NCI-H345 (cell line): ENCODE measurements around the gene INPP5A.
"Not testable (repeated sequence)": the region's sequence is repeated elsewhere in the genome, so short reads cannot be mapped to it uniquely, and the experiment has no call there.

Source experiments
- DNase-seq: peaks from one replicate; lab custom pipeline; 2025; lab: John Stamatoyannopoulos, UW

Gene INPP5A

GRCh38 chr10:132597654-132598053, 60.1 kb downstream of the INPP5A start:
- no peak for DNase-seq

DNA sequence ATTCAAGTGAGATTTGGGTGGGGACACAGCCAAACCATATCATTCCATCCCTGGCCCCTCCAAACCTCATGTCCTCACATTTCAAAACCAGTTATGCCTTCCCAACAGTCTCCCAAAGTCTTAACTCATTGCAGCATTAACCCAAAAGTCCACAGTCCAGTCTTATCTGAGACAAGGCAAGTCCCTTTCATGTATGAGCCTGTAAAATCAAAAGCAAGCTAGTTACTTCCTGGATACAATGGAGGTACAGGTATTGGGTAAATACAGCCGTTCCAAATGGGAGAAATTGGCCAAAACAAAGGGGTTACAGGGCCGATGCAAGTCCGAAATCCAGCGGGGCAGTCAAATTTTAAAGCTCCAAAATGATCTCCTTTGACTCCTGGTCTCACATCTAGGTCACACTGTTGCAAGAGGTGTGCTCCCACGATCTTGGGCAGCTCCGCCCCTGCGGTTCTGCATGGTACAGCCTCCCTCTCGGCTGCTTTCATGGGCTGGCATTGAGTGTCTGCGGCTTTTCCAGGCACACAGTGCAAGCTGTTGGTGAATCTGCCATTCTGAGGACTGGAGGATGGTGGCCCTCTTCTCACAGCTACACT, 61.5 kb downstream of the INPP5A start:
- not testable (repeated sequence) for DNase-seq

DNA sequence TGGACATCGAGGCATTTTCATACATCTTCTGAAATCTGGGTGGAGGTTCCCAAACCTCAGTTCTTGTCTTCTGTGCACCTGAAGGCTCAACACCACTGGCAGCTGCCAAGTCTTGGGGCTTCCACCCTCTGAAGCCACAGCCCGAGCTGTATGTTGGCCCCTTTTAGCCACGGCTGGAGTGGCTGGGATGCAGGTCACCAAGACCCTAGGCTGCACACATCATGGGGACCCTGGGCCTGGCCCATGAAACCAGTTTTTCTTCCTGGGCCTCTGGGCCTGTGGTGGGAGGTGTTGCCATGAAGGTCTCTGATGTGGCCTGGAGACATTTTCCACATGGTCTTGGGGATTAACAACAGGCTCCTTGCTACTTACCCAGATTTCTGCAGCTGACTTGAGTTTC, 62.1 kb downstream of the INPP5A start:
- DNase-seq: no peak

- no peak for DNase-seq
Measured at GRCh38 chr10:132600416-132600815, 62.8 kb downstream of the INPP5A start.

DNA sequence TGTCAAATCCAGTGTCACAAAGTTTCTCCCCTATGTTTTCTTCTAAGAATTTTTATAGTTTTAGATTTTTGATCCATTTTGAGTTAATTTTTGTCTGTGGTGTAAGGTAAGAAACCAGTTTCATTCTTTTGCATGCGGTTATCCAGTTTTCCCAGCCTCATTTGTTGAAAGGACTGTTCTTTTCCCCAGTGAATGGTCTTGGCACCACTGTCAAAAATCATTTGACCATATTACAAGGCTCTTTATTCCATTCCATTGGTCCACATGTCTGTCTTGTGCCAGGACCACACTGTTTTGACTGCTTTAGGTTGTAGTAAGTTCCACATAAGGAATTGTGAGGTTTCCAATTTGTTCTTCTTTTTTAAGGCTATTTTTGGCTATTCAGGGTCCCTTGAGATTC, 64.0 kb downstream of the INPP5A start:
- DNase-seq: no peak

- DNase-seq: no peak
Measured at GRCh38 chr10:132602614-132603013, 65.0 kb downstream of the INPP5A start.

DNA sequence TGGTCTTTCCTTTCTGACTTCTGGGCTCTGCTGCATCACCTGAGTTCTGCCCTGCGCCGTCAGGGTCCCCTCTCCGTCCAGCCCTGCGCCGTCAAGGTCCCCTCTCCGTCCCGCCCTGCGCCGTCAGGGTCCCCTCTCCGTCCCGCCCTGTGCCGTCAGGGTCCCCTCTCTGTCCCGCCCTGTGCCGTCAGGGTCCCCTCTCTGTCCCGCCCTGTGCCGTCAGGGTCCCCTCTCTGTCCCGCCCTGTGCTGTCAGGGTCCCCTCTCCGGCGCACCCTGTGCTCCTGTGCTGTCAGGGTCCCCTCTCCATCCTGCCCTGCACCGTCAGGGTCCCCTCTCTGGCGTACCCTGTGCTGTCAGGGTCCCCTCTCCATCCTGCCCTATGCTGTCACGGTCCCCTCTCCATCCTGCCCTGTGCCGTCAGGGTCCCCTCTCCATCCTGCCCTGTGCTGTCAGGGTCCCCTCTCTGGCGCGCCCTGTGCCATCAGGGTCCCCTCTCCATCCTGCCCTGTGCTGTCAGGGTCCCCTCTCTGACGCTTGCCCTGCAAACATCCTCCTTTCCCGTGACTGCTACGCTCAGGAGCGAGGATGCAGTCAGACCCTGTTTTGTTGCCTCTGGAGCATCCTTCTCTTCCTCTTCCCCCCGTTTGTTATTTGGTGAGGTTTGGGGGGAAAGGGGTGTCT, 66.4 kb downstream of the INPP5A start:
- no peak for DNase-seq

GRCh38 chr10:132604686-132605085, 67.1 kb downstream of the INPP5A start:
- DNase-seq: no peak

DNA sequence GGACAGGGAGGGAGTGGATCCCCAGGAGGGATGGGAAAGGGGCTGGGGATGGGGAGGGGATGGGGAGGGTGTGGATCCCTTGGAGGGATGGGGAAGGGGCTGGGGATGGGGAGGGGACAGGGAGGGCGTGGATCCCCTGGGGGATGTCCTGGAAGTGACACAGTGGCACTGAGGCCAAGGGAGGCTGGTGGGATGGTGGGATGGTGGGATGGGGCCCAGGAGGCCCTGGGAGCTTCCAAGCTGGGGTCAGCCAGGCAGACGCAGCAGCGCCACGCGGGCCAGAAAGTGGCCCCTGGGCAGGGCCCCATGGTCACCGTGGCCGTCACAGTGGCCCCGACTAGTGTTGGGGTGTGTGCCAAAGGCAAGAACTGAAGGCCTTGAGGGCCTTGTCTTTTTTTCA, 67.8 kb downstream of the INPP5A start:
- no peak for DNase-seq

DNA sequence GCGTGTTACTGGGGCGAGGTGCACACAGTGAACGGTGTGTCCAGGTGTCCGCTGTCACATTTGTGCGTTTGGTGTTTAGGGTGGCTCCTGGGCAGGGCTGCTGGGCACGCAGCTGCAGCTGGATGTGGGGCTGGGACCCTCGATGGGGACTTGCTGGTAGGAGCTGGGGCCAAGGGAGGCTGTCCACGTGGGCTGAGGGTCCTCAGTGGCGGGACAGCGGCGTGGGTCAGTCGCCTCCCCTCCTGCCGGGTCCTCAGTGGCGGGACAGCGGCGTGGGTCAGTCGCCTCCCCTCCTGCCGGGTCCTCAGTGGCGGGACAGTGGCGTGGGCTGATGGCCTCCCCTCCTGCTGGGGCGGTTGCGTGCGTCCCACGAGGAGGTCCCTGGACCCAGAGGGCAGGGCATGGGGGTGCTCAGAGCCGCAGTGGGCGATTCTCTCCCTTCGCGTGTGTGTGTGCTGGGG, 68.5 kb downstream of the INPP5A start:
- DNase-seq: no peak

GRCh38 chr10:132606536-132607316, 69.1 kb downstream of the INPP5A start:
- no peak for DNase-seq

- DNase-seq: no peak
Measured at GRCh38 chr10:132607491-132607890, 69.9 kb downstream of the INPP5A start.

- DNase-seq: no peak
Measured at GRCh38 chr10:132607961-132608495, 70.4 kb downstream of the INPP5A start.

GRCh38 chr10:132608511-132609195, 71.1 kb downstream of the INPP5A start:
- DNase-seq: no peak

DNA sequence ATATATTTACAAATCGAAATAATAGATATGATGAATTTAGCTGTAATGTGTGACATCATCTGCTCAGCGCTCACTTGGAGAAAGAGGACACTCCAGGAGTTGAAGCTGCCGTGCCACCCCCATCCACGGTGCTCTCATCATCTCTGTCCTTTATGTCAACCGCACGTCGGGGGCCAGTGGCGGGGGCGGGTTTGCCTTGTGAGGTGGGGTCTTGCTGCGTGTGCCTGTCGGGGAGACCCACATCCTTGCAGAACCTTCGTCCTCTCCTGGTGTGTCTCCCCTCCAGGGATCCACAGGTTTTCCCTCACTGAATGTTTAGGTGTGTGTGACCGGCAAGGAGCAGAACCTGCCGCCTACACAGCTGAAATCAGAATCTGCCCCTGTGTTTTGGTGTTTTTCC, 71.6 kb downstream of the INPP5A start:
- no peak for DNase-seq

GRCh38 chr10:132610071-132610701, 72.6 kb downstream of the INPP5A start:
- no peak for DNase-seq

DNA sequence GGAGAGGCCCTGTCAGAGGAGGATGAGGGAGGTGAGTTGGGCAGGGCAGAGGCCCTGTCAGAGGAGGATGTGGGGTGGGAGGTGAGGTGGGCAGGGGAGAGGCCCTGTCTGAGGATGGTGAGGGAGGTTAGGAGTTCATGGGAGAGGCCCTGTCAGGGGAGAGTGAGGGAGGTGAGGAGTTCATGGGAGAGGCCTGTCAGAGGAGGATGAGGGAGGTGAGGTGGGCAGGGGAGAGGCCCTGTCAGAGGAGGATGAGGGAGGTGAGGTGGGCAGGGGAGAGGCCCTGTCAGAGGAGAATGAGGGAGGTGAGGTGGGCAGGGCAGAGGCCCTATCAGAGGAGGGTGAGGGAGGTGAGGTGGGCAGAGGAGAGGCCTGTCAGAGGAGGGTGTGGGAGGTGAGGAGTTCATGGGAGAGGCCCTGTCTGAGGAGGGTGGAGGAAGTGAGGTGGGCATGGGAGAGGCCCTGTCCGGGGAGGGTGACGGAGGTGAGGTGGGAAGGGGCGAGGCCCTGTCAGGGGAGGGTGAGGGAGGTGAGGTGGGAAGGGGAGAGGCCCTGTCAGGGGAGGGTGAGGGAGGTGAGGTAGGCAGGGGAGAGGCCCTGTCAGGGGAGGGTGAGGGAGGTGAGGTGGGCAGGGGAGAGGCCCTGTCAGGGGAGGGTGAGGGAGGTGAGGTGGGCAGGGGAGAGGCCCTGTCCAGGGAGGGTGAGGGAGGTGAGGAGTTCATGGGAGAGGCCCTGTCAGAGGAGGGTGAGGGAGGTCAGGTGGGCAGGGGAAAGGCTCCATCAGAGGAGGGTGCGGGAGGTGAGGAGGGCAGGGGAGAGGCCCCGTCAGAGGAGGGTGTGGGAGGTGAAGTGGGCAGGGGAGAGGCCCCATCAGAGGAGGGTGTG, 73.7 kb downstream of the INPP5A start:
- DNase-seq: no peak

GRCh38 chr10:132611986-132612385, 74.4 kb downstream of the INPP5A start:
- DNase-seq: no peak

- DNase-seq: no peak
Measured at GRCh38 chr10:132612571-132613504, 75.3 kb downstream of the INPP5A start.
